Vagina (tissue), 2 donors: ENCODE results near the gene FOXO6.

Experiments used
- CTCF ChIP-seq, 3 experiments: fragments of 450-650 bp in 2 of 3; fragments of 200-600 bp in 1 of 3; sonication (generic) in 1 of 3; IDR thresholded peaks; one replicate each; pipeline ENCODE4 v1.5.1; 2017 to 2019; ENCODE audit warnings: antibody characterized with exemption in 3 of 3, mild to moderate bottlenecking in 2 of 3, moderate library complexity in 2 of 3
- POLR2A ChIP-seq, 2 donors: fragments of 450-650 bp; IDR thresholded peaks; one replicate each; pipeline ENCODE4 v1.6.1; 2017; ENCODE audit warnings: antibody characterized with exemption in 2 of 2, mild to moderate bottlenecking in 2 of 2, moderate library complexity in 2 of 2
- POLR2AphosphoS5 ChIP-seq, 2 donors: sonication (generic); formaldehyde crosslinking; IDR thresholded peaks; one replicate each; pipeline ENCODE4 v1.9.0; 2017; ENCODE audit warnings: antibody characterized with exemption in 2 of 2, mild to moderate bottlenecking in 2 of 2, low read depth in 1 of 2; ENCODE audit not compliant: insufficient read depth in 1 of 2

- TF ChIP-seq POLR2A (IDR thresholded peaks at IDR 0.05) (no peak), CTCF (IDR thresholded peaks at IDR 0.05) (no peak), POLR2AphosphoS5 (IDR thresholded peaks at IDR 0.05; ENCODE audit: insufficient read depth in 1 of 2, low read depth in 1 of 2) (no peak)
Observed at GRCh38 chr1:41404308-41404761, 43.1 kb downstream of the FOXO6 start.
